Camera-type eye (tissue), 1 donor: Measurements from ENCODE around the gene FAM234B. TPM values are rescaled to one million over a fixed set of nuclear protein-coding genes. Genes with fewer than 3 reads are reported as not detected.

Experiments
- total RNA-seq: library from RNA; depleted of rRNA; stranded (reverse); fragments of >200 nt; gene quantifications from one replicate; pipeline ENCODE4 v1.2.3, GENCODE V29; 2014

Gene FAM234B, protein sequence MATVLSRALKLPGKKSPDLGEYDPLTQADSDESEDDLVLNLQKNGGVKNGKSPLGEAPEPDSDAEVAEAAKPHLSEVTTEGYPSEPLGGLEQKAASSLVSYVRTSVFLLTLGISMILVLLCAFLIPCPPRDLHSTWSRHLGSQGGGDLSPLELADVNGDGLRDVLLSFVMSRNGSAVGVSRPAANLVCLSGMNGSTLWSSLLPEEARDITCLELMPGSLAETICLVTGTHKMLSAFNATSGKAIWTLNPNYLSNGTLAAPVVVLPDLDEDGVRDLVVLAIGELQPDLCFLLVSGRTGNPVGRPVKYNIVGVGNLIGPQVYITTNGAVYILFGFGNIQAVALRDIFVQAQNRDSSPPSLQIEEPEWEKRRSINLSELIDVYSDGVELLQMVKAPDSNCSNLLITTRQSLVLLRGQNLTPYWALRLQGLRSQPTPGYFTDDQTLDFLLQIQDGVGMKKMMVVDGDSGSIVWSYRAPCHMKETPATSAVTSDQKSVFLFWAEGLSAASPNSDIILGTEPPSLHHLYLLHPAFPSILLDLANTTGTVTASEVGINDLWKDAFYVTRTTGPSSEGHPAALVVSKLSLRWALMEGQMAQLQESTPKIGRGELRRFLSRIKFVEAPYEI
- 25.7 TPM for total RNA-seq

DNA sequence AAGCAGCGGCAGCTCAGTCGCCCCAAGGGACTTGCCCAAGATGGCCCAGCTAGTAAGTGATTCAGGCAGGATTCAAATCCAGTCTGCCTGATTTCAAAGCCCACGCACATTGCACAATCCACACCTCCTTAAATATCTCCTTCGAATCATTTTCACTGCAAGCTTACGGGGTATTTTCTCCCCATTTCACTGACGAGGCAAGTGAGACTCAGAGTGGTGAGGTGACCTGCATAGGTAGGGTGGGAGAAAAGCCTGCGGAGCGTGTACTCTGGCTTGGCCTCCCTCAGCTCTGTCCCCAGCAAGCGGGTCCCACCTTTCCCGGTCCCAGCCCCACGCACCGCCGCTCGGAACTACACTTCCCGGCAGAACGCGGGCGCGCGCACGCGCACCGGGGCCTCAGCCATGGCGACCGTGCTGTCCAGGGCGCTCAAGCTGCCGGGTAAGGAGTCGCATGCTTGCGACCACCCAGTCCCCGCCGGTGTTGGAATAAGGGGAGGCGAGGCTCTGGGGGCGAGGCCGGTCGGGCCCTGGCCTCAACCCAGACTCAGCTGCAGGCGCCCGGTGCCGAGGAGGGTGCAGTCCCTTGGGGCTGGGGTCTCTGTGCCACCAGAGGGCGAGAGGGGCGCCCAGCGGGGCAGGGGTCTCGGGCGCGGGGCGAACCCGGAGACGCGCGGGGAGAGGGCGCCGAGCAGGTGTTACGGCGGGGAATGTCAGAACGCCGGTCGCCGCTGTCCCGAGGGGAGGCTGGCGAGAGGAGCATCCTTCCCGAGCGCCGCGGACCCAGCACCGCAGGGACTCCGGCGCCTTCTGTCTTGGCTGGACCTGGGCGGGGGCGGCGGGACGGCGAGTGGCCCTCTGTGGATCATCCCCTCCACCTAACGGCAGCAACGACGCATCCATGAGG, at the start of gene FAM234B:
FAM234B (plus strand) TSS at position 380 of the 904 bp plus-strand sequence; CDS start at position 403, 23 bp downstream.

GRCh38 chr12:12999959-13000615, 44.1 kb upstream of the FAM234B start, which contains the start of gene HEBP1:
Gene HEBP1, minus strand, starts transcription at chr12:13000265. Its CDS starts 151 bp downstream, at chr12:13000114.

DNA sequence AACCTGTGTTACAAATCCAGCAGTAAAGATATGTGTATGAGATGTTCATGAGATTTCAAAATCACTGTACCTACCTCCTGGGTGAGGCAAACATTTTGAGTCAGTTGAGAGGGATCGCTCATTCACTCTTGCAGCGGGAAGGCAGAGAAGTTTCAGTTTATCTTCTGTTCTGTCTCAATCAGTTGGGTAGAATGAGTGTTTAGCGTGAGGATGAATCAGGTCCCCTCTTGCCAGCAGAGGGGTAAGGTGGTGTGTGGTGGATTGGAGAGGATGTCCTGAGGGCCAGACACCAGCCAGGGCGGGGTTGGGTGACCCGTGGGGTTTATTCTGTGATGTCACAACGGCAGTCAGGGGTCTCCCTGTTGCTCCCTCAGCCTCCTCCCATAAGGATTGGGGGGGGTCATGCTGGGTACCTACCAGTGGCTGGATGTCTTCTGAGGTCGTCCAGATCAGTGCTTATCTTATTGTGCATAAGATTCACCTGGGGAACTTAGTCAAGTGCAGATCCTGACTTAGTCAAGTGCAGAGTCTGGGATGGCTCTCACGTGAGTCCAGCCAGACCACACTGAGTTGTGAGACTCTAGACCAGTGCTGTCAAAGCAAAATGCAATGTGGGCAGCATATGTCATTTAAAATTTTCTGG, 59.3 kb downstream of the FAM234B start, which contains the start of gene GSG1:
GSG1 (minus strand) TSS at position 277 of the 643 bp plus-strand sequence; CDS start at position 122, 155 bp downstream.

Other genes starting within 250 kb of the FAM234B start
- 89.3 TPM for gene DDX47, start 231.0 kb upstream of the FAM234B start, total RNA-seq
- gene GPRC5A, start 152.8 kb upstream of the FAM234B start, total RNA-seq = 6.4 TPM
- gene GPRC5D, start 92.2 kb upstream of the FAM234B start, total RNA-seq = not detected
- 20.7 TPM for gene HEBP1, start 44.1 kb upstream of the FAM234B start, total RNA-seq
- gene GSG1, start 59.3 kb downstream of the FAM234B start, total RNA-seq = 17.3 TPM
- gene EMP1, start 152.3 kb downstream of the FAM234B start, total RNA-seq = 189 TPM